ENCODE data around the gene FMNL2.

The FMNL2 gene

GRCh38 chr2:152558158-152558984, 223.4 kb downstream of the FMNL2 start:
- no peak for DNase-seq (ENCODE audit: low spot score)

DNA sequence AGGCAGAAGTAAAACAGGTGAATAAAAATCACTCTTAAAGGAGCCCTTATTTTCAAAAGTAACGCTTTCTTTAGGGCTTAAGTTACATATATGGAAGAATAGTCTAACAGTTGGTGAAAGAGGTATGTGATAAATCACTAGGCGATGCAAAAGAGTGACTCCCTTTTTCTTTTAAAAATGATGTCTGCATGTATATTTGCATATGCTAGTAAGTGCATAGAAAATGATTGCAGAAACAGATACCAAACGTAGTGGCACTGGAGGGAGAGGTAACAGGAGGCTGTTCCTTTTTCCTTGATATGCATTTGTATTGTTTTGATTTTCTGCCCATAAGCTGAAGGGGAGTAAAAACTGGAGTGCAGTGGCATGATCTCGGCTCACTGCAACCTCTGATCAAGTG, 224.0 kb downstream of the FMNL2 start:
- no peak for DNase-seq (ENCODE audit: low spot score)

GRCh38 chr2:152560166-152560565, 225.2 kb downstream of the FMNL2 start:
- DNase-seq (ENCODE audit: low spot score): no peak

DNA sequence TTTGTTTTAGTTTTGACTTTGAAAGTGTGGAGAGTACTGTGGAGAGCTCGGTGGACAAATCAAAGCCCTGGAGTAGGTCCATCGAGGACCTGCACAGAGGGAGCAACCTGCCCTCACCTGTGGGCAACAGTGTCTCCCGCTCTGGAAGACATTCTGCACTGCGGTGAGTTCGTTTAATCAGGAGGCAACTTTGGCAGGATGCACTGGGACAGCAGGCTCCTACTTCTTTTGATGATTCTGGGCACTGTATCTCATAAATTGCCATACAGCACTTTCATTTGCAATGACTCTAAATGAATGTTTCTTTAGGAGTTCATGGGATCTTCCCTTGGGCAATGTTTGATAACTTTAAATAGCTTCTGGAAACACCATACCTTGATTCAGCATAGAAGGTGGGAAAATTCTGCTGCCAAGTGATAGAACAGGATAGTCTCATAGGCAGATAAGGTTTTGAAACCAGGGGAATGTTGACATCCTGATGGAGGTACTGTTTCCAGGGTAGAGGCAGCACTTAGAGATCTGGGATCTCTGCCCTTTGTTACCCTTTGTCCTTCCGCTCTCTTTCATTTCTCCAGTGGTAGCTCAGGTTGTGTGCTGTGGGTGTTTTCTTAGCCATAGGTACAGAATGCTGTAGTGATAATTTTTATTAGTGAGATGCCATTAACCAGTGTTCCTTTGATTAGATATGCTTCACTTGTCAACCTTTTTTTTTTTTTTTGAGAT, 226.1 kb downstream of the FMNL2 start:
- DNase-seq (ENCODE audit: low spot score): no peak

DNA sequence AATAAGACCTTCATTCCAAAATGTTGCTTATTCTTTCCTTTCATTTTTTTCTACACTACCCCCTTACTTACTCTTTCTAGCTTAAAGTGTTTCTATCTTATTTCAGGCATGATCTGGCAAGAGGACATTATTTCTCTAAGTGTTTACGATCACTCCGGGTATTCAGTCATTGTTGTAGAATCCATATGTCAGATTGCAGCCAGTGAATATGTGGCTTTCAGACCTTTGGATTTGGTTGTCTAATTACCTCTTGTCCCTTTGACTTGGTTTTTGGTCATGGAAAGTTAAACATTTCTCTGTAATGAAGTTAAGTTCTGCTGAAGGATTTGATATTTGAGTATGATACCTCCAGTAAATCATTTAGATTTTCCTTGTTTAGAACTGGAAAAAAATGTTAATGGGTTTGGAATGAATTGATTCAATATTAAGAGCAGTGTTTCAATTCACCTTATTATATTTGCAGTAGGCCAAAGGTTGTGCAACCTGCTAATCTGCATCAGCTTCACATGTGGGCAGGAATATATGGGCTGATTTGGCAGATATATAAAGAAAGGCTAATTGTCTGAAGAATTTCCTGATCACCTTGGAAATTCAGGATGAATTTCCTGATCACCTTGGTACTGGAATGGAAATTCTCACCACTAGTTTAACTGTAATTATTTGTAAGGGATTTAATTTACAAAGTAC, 227.4 kb downstream of the FMNL2 start:
- no peak for DNase-seq (ENCODE audit: low spot score)

DNA sequence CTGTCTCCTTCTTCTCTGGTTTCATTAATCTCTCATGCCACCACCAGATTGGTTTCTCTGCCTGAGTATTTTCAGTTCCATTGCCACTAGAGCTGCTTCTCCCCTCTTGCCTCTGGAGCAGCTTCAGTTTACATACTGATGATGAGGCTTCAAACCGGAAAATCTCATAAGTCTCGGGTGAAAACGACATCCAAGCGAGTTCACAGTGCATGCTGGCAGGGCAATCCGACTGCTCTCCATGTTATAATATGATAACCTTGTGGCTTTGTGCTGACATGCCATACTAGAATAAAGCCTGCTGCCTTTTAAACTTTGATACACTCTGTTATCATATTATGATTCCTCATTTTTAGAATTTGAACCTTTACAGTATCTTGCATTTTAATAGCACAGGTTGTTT, 228.8 kb downstream of the FMNL2 start:
- DNase-seq (ENCODE audit: low spot score): no peak

DNA sequence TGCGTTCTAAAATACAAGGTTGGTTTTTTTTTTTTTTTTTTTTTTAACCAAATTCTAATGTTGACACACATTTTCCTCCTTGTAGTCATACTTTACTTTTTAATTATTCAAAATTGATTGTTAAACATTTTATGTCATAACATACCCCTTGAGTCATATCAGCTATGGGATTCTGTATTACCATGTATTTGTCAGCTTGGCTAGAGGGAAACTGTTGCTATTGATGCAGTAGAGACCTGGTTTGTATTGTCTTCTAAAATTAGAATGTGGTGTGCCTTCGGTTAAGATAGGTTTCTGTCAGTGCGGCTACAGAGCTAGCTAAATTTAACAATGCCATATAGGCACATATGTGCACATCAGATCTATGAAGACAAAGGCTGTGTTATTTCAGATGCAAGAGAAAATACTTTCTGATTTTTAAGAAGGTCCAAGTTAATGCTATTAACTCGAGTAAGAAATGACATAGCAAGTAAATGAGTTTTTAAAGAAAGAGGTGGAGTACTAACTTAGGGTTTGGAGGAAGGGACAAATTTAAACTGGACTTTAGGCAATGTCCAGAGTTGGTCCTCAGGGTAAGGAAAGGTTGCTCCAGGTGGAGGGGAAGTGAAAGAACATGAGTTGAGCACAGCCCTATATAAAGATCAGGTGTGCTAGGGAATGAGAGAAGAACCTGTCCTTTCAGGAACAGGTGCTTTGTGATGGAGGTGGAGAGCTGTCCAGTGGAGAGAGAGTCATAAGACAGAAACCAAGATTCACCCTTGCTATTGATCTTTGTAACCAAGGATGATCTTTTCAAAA, 230.0 kb downstream of the FMNL2 start:
- no peak for DNase-seq (ENCODE audit: low spot score)

DNA sequence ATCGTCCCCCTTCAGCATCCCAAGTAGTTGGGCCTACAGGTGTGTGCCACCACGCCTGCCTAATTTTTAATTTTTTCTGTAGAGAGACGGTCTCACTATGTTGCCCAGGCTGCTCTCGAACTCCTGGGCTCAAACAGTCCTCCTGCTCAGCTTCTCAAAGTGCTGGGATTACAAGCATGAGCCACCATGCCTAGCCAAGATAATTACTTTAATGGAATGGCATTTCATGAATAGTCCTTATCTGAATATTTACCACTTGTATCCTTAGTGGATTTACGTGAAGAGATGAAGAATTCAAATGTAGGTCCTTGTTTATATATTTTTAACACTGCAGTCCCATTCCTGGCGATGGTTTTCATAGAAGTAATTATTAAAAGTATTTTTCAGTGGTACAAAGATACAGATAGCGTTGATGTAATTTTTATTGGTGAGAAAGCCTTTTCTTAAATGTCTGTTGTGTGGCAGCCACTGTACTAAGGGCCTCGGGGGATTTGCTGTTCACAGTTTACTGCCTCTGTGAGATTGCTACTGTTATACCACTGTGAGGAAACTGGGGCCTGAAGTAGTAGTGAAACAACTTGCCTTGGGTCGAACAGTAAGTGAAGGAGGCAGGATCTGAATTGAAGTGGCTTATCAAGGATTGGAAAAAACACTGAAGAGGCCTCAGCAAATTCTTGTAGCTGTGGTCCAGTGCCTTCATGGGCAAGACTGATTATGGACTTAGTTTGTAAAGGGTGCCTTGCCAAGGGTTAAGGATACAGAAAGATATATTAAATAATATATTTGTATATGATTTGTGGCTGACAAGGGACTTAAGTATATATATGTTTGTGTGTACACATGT, 231.1 kb downstream of the FMNL2 start:
- no peak for DNase-seq (ENCODE audit: low spot score)

- no peak for DNase-seq (ENCODE audit: low spot score)
These were observed 231.7 kb downstream of the FMNL2 start for GRCh38 chr2:152566728-152567069.

GRCh38 chr2:152568531-152568930, 233.6 kb downstream of the FMNL2 start:
- no peak for DNase-seq (ENCODE audit: low spot score)

GRCh38 chr2:152569186-152569585, 234.2 kb downstream of the FMNL2 start:
- DNase-seq (ENCODE audit: low spot score): no peak

DNA sequence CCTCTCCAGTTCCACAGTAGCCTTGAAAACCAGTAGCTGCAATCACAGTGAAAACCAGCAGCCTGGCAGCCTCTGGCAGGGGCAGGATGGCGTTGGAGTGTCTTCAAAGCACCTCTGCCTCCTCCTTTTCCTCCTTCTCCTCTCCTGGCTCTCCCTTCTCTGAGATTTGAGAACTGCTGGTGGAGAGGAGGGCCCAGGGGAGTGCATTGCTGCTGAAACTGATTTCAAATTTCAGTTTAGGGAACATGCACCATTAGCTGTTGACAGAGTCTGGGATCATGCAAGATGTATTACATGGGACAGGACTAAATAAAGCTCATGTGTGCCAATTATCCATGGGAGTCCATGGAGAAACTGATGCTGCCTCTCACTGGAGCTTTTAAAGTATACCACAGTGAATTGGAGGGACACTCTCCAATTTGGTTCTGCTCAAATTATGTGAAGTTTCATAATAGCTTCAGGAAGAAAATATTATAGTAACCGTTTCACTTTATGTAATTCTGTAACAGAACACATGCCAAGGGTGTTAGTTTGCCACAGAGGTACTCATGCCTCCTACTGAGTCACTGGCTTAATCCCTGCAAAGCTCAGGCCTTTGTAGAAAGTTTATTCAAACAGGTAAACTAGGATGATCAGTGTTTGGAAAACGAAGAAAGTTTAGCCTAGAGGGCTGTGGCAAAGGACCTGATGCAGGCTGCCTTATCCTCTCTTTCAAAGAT, 236.2 kb downstream of the FMNL2 start:
- no peak for DNase-seq (ENCODE audit: low spot score)

- no peak for DNase-seq (ENCODE audit: low spot score)
These were observed 237.1 kb downstream of the FMNL2 start for GRCh38 chr2:152572031-152572430.

- DNase-seq (ENCODE audit: low spot score): no peak
These were observed 238.2 kb downstream of the FMNL2 start for GRCh38 chr2:152573168-152573567.

- no peak for DNase-seq (ENCODE audit: low spot score)
These were observed 242.6 kb downstream of the FMNL2 start for GRCh38 chr2:152577579-152577978.

GRCh38 chr2:152578573-152578972, 243.6 kb downstream of the FMNL2 start:
- no peak for DNase-seq (ENCODE audit: low spot score)

DNA sequence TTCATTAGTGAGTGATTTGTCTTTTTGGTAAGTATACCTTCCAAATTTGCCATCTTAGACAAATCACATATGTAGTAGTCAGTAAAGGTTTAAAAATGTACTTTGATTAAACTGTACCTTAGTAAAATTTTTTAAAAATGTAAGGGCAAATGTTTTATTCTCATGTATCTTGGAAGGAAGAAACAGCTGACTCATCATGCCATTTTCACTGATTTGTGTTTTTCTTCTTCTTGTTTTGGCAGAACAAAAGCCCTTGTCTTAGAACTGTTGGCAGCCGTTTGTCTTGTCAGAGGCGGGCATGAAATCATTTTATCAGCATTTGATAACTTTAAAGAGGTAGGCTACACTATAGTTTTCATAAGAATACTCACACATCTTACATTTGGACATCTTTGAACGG, 245.7 kb downstream of the FMNL2 start:
- no peak for DNase-seq (ENCODE audit: low spot score)

GRCh38 chr2:152581360-152581759, 246.4 kb downstream of the FMNL2 start:
- DNase-seq (ENCODE audit: low spot score): no peak

- no peak for DNase-seq (ENCODE audit: low spot score)
These were observed 247.1 kb downstream of the FMNL2 start for GRCh38 chr2:152582081-152582480.

DNA sequence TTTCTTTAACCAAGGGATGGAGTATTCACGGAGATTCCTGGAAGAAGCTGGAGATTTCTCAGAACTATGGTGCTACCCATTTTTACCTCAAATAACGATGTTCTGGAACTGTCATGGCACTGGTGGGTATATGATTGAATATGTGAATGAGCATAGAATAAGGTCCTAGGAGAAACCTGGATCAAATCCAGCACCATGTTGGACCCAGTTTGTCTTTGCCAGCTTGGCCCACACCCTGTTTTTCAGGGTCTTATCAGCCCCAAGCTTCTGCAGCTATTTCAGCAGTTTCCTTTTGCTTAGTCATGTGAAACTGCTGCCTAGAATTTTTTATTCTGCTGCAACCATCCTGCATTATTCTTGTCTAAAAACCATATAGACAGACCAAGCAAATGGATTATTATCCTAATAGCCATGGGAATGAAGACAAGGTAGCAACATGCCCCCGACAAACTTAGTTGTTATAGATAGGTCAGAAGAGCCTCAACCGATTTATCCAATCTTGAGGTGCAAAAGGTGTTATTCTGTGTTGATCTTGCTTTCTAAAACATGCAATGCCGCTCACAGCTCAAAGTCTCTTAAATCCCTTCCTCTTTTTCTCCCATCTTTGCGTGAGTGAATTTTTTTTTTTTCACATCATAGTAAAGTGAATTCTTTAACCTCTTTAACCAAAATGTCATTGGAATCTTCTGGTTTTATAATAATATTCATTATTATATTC, 248.7 kb downstream of the FMNL2 start:
- DNase-seq (ENCODE audit: low spot score): no peak

Measured in HuH-7 (cell line).